HepG2 (cell line): ENCODE results near the gene NSMCE1. TPM values are rescaled to one million over a fixed set of nuclear protein-coding genes. Genes with fewer than 3 reads are reported as not detected.
A peak's percentile ranks its signal among the peaks of the same experiment; 100 is the strongest.

Source experiments
- AFF4 ChIP-seq: sonication (generic); formaldehyde crosslinking; IDR thresholded peaks from 2 replicates; pipeline ENCODE4 v1.4.0; 2020; ENCODE audit warnings: missing genetic modification reagents
- HOXA3 ChIP-seq: sonication (generic); formaldehyde crosslinking; IDR thresholded peaks from 2 replicates; pipeline ENCODE4 v1.5.0; 2020; ENCODE audit warnings: missing genetic modification reagents
- KLF15 ChIP-seq: sonication (generic); formaldehyde crosslinking; IDR thresholded peaks from 2 replicates; pipeline ENCODE4 v1.8.1; 2023; ENCODE audit warnings: borderline replicate concordance, mild to moderate bottlenecking, inconsistent platforms, missing genetic modification reagents, mixed read lengths
- PHF20 ChIP-seq: sonication (generic); formaldehyde crosslinking; IDR thresholded peaks from 2 replicates; pipeline ENCODE4 v1.5.0; 2020; ENCODE audit warnings: mild to moderate bottlenecking, missing genetic modification reagents
- RAD51 ChIP-seq: fragments of 450-650 bp; IDR thresholded peaks from 2 replicates; pipeline ENCODE4 v1.6.1; 2016; ENCODE audit warnings: borderline replicate concordance
- SRSF4 ChIP-seq: fragments of 200-400 bp; formaldehyde crosslinking; IDR thresholded peaks from one replicate; pipeline ENCODE4 v1.6.1; 2018; ENCODE audit warnings: mild to moderate bottlenecking, low read depth, low read length, moderate library complexity; ENCODE audit not compliant: poor library complexity, severe bottlenecking
- STAT5B ChIP-seq: sonication (generic); formaldehyde crosslinking; IDR thresholded peaks from 2 replicates; pipeline ENCODE4 v1.4.0; 2020; ENCODE audit warnings: missing genetic modification reagents
- ZC3H13 ChIP-seq: sonication (generic); formaldehyde crosslinking; IDR thresholded peaks from 2 replicates; pipeline ENCODE4 v1.8.1; 2023; ENCODE audit warnings: mild to moderate bottlenecking, missing genetic modification reagents, moderate library complexity
- ZNF335 ChIP-seq: sonication (generic); formaldehyde crosslinking; IDR thresholded peaks from 2 replicates; pipeline ENCODE4 v1.4.0; 2020; ENCODE audit warnings: missing genetic modification reagents
- ZNF709 ChIP-seq: sonication (generic); formaldehyde crosslinking; IDR thresholded peaks from 2 replicates; pipeline ENCODE4 v1.5.0; 2020; ENCODE audit warnings: mild to moderate bottlenecking, missing genetic modification reagents
- ZNF75D ChIP-seq: sonication (generic); formaldehyde crosslinking; IDR thresholded peaks from 2 replicates; pipeline ENCODE4 v1.8.1; 2023; ENCODE audit warnings: missing genetic modification reagents, mild to moderate bottlenecking, borderline replicate concordance
- ZNF781 ChIP-seq: sonication (generic); formaldehyde crosslinking; IDR thresholded peaks from 2 replicates; pipeline ENCODE4 v1.5.1; 2020; ENCODE audit warnings: borderline replicate concordance, mild to moderate bottlenecking, missing genetic modification reagents; ENCODE audit errors: not compliant biosample characterization
- polyA plus RNA-seq, 8 experiments: library from polyadenylated mRNA; depleted of rRNA in 3 of 8; stranded (reverse) in 7 of 8; unstranded in 1 of 8; fragments of >200 nt; fragmentation: Illumina TruSeq in 4 of 8; extraction: Trizol in 4 of 8; gene quantifications; 2 replicates each; pipeline versions ENCODE4 v1.2.1 to v1.2.3, GENCODE V29; 2011 to 2016; ENCODE audit warnings: low read depth in 4 of 8, missing spikeins in 1 of 8, mixed read lengths in 1 of 8; ENCODE audit not compliant: insufficient read depth in 1 of 8
- total RNA-seq, 5 experiments: library from RNA; depleted of rRNA; stranded (reverse); fragments of >200 nt; fragmentation: Illumina TruSeq; extraction: Trizol; gene quantifications; 2 replicates each; pipeline ENCODE4 v1.2.3, GENCODE V29; 2016; ENCODE audit warnings: low read depth in 1 of 5
- TF ChIP-seq, protein P1 (sequence below), 2 experiments: fragments of 450-650 bp in 1 of 2; sonication (generic) in 1 of 2; formaldehyde crosslinking in 1 of 2; IDR thresholded peaks; 2 replicates each; pipeline versions ENCODE4 v1.6.1 to v1.8.0; 2016 to 2022; ENCODE audit warnings: antibody characterized with exemption in 1 of 2, mild to moderate bottlenecking in 1 of 2, missing genetic modification reagents in 1 of 2
- TF ChIP-seq, protein P2 (sequence below): sonication (generic); formaldehyde crosslinking; IDR thresholded peaks from 2 replicates; pipeline ENCODE4 v1.8.1; 2023; ENCODE audit warnings: missing genetic modification reagents, mild to moderate bottlenecking, borderline replicate concordance

Gene NSMCE1
- total and polyA plus RNA-seq, 2 of the 13 experiments (the other 11 are each of a cell fraction or from before 2014, with no cell fraction given) = 42.7 to 52.9 TPM

- TF ChIP-seq, protein P1, sequence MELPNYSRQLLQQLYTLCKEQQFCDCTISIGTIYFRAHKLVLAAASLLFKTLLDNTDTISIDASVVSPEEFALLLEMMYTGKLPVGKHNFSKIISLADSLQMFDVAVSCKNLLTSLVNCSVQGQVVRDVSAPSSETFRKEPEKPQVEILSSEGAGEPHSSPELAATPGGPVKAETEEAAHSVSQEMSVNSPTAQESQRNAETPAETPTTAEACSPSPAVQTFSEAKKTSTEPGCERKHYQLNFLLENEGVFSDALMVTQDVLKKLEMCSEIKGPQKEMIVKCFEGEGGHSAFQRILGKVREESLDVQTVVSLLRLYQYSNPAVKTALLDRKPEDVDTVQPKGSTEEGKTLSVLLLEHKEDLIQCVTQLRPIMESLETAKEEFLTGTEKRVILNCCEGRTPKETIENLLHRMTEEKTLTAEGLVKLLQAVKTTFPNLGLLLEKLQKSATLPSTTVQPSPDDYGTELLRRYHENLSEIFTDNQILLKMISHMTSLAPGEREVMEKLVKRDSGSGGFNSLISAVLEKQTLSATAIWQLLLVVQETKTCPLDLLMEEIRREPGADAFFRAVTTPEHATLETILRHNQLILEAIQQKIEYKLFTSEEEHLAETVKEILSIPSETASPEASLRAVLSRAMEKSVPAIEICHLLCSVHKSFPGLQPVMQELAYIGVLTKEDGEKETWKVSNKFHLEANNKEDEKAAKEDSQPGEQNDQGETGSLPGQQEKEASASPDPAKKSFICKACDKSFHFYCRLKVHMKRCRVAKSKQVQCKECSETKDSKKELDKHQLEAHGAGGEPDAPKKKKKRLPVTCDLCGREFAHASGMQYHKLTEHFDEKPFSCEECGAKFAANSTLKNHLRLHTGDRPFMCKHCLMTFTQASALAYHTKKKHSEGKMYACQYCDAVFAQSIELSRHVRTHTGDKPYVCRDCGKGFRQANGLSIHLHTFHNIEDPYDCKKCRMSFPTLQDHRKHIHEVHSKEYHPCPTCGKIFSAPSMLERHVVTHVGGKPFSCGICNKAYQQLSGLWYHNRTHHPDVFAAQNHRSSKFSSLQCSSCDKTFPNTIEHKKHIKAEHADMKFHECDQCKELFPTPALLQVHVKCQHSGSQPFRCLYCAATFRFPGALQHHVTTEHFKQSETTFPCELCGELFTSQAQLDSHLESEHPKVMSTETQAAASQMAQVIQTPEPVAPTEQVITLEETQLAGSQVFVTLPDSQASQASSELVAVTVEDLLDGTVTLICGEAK (IDR thresholded peaks at IDR 0.05) = peak; percentile 67
- TF ChIP-seq, protein P1 (CRISPR knock-in tag; IDR thresholded peaks at IDR 0.05) = peak; percentile 44; the same call in 1 of the 2 replicates
- TF ChIP-seq, protein P2, sequence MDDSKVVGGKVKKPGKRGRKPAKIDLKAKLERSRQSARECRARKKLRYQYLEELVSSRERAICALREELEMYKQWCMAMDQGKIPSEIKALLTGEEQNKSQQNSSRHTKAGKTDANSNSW (CRISPR knock-in tag) = no peak
- TF ChIP-seq RAD51 (no peak), KLF15 (CRISPR knock-in tag) (0 out of 2 replicates have a peak, but pooled peaks have one; percentile 16), ZNF709 (CRISPR knock-in tag) (peak; percentile 75; the same call in 1 of the 2 replicates), STAT5B (CRISPR knock-in tag) (no peak), HOXA3 (CRISPR knock-in tag) (peak; percentile 96), AFF4 (CRISPR knock-in tag) (no peak), ZNF781 (peak; percentile 76), ZC3H13 (CRISPR knock-in tag) (peak; percentile 86; the same call in 1 of the 2 replicates), ZNF75D (CRISPR knock-in tag) (no peak), PHF20 (CRISPR knock-in tag) (peak; percentile 86), ZNF335 (CRISPR knock-in tag) (no peak), SRSF4 (no peak)
Measured at GRCh38 chr16:27268376-27269299, at the start of gene NSMCE1 (continued).
